ENCODE measurements around the gene OR1L1. TPM values are rescaled to one million over a fixed set of nuclear protein-coding genes. Genes with fewer than 3 reads are reported as not detected.

The OR1L1 gene
- total RNA-seq (2014; rRNA removed) (not detected in 2 replicates), Bru-seq, nascent RNA (not detected), BruChase-seq, experiment 1, labeled RNA remaining after a 6-hour chase (not detected), BruChase-seq, experiment 2, labeled RNA remaining after a 2-hour chase (not detected)
- long read RNA-seq = 0 reads

GRCh38 chr9:122661416-122661815 lies at the start of gene OR1L1:
TSS of gene OR1L1 (plus strand) at chr9:122661716. CDS start at chr9:122661716, 0 bp downstream.
- no peaks in the 10 kb centered on the region for H3K36me3 ChIP-seq (ENCODE audit: low read depth, low read length)
- no peak within 1 kb of the TSS for H3K9ac ChIP-seq (ENCODE audit: low read length)
- no peaks in the 10 kb centered on the region for H3F3A ChIP-seq (ENCODE audit: low read length, unreplicated experiment)
- H3K4me3 ChIP-seq (ENCODE audit: low read length) = no peak within 1 kb of the TSS
- DNase-seq (no peak), ATAC-seq (no peak)
- TF ChIP-seq EZH2 (IDR thresholded peaks at IDR 0.05; ENCODE audit: low read length, unreplicated experiment) (no peak), CTCF (conservative IDR thresholded peaks at IDR 0.05; ENCODE audit: low read depth, low read length) (no peak), EZH2phosphoT487 (IDR thresholded peaks at IDR 0.05; ENCODE audit: borderline replicate concordance, low read length) (no peak)
- H2AFZ ChIP-seq (ENCODE audit: low read length) = no peak within 1 kb of the TSS
- intact Hi-C loops (cut with micrococcal nuclease) = no loop called here
- H3K27ac ChIP-seq (ENCODE audit: low read length) = no peak within 1 kb of the TSS
- no peaks in the 10 kb centered on the region for H3K4me1 ChIP-seq (ENCODE audit: insufficient read depth, low read length)
- peaks cover 6% of the 10 kb centered on the region; the same call in 1 of the 2 replicates for H3K27me3 ChIP-seq (ENCODE audit: low read length)
- H3K9me3 ChIP-seq (ENCODE audit: low read length) = no peaks in the 10 kb centered on the region
- H3K9me2 ChIP-seq (replicated peaks; ENCODE audit: low read length) = no peaks in the 10 kb centered on the region
- ChIA-PET POLR2A (ENCODE audit: unreplicated experiment) (no interaction called here), CTCF (no interaction called here)
- H3K4me2 ChIP-seq (ENCODE audit: low read length) = no peak within 1 kb of the TSS
- no peaks in the 10 kb centered on the region for H3K79me2 ChIP-seq (ENCODE audit: low read length)
- BruUV-seq (replicated peaks) = no TSS peak
- no peaks in the 10 kb centered on the region for H4K20me1 ChIP-seq (ENCODE audit: low read length)

- ATAC-seq (no peak), DNase-seq (no peak)
- H4K20me1 ChIP-seq (ENCODE audit: low read length) = no peaks in the 10 kb centered on the region
- H3K4me1 ChIP-seq (ENCODE audit: insufficient read depth, low read length) = no peaks in the 10 kb centered on the region
- H3K9me3 ChIP-seq (ENCODE audit: low read length) = no peaks in the 10 kb centered on the region
- no peak within 1 kb of the TSS for H3K4me3 ChIP-seq (ENCODE audit: low read length)
- H3F3A ChIP-seq (ENCODE audit: low read length, unreplicated experiment) = no peaks in the 10 kb centered on the region
- ChIA-PET CTCF (no interaction called here), POLR2A (ENCODE audit: unreplicated experiment) (no interaction called here)
- H3K4me2 ChIP-seq (ENCODE audit: low read length) = no peak within 1 kb of the TSS
- H2AFZ ChIP-seq (ENCODE audit: low read length) = no peak within 1 kb of the TSS
- no peaks in the 10 kb centered on the region for H3K79me2 ChIP-seq (ENCODE audit: low read length)
- TF ChIP-seq EZH2phosphoT487 (IDR thresholded peaks at IDR 0.05; ENCODE audit: borderline replicate concordance, low read length) (no peak), EZH2 (IDR thresholded peaks at IDR 0.05; ENCODE audit: low read length, unreplicated experiment) (no peak), CTCF (conservative IDR thresholded peaks at IDR 0.05; ENCODE audit: low read depth, low read length) (no peak)
- intact Hi-C loops (cut with micrococcal nuclease) = no loop called here
- no peaks in the 10 kb centered on the region for H3K9me2 ChIP-seq (replicated peaks; ENCODE audit: low read length)
- H3K9ac ChIP-seq (ENCODE audit: low read length) = no peak within 1 kb of the TSS
- H3K36me3 ChIP-seq (ENCODE audit: low read depth, low read length) = no peaks in the 10 kb centered on the region
- peaks cover 20% of the 10 kb centered on the region; the same call in 1 of the 2 replicates for H3K27me3 ChIP-seq (ENCODE audit: low read length)
- no TSS peak for BruUV-seq (replicated peaks)
- no peak within 1 kb of the TSS for H3K27ac ChIP-seq (ENCODE audit: low read length)
These were observed 47.2 kb upstream of the OR1L1 start, which contains the start of gene OR1Q1 for GRCh38 chr9:122614362-122614761. TSS of gene OR1Q1 (plus strand) at chr9:122614738. CDS start at chr9:122614738, 0 bp downstream.

GRCh38 chr9:122619996-122620395 lies 41.5 kb upstream of the OR1L1 start:
- POLR2A ChIA-PET (ENCODE audit: unreplicated experiment) = no interaction called here

More at GRCh38 chr9:122619996-122620395, 41.5 kb upstream of the OR1L1 start:
- no peaks in the 10 kb centered on the region for H3K9me3 ChIP-seq (ENCODE audit: low read length)
- ATAC-seq (no peak), DNase-seq (no peak)
- no peak overlapping the region for H3K9ac ChIP-seq (ENCODE audit: low read length)
- no peaks in the 10 kb centered on the region for H3K9me2 ChIP-seq (replicated peaks; ENCODE audit: low read length)
- H3K4me3 ChIP-seq (ENCODE audit: low read length) = no peak overlapping the region
- peaks cover 14% of the 10 kb centered on the region for H3K27me3 ChIP-seq (ENCODE audit: low read length)
- no peaks in the 10 kb centered on the region for H3K4me1 ChIP-seq (ENCODE audit: insufficient read depth, low read length)
- no peak overlapping the region for H2AFZ ChIP-seq (ENCODE audit: low read length)
- TF ChIP-seq CTCF (conservative IDR thresholded peaks at IDR 0.05; ENCODE audit: low read depth, low read length) (no peak), EZH2phosphoT487 (IDR thresholded peaks at IDR 0.05; ENCODE audit: borderline replicate concordance, low read length) (no peak)
- no peak overlapping the region for H3K4me2 ChIP-seq (ENCODE audit: low read length)
- H3K36me3 ChIP-seq (ENCODE audit: low read depth, low read length) = no peaks in the 10 kb centered on the region
- intact Hi-C loops (cut with micrococcal nuclease) = no loop called here
- H4K20me1 ChIP-seq (ENCODE audit: low read length) = no peaks in the 10 kb centered on the region
- CTCF ChIA-PET = no interaction called here
- no TSS peak for BruUV-seq (replicated peaks)
- H3K27ac ChIP-seq (ENCODE audit: low read length) = no peak overlapping the region
- no peaks in the 10 kb centered on the region for H3K79me2 ChIP-seq (ENCODE audit: low read length)
- H3F3A ChIP-seq (ENCODE audit: low read length, unreplicated experiment) = no peaks in the 10 kb centered on the region

All from PC-3 (cell line).